HCT116 (cell line): Measurements from ENCODE around the gene ERC2.

Source experiments
- CTCF ChIP-seq, 3 experiments: fragments of 200-600 bp in 1 of 3; sonication (generic) in 1 of 3; IDR thresholded peaks in 2 of 3; conservative IDR thresholded peaks in 1 of 3; 2 replicates each; pipeline ENCODE4 v1.5.1; 2012 to 2017; ENCODE audit warnings: low read depth in 2 of 3, low read length in 2 of 3, antibody characterized with exemption in 1 of 3, borderline replicate concordance in 1 of 3, control low read depth in 1 of 3, mild to moderate bottlenecking in 1 of 3, mixed read lengths in 1 of 3, mixed run types in 1 of 3, moderate library complexity in 1 of 3; ENCODE audit not compliant: insufficient read depth in 1 of 3
- EZH2 ChIP-seq: fragments of 200-600 bp; sonication (generic); IDR thresholded peaks from 2 replicates; pipeline ENCODE4 v1.6.1; 2017; ENCODE audit warnings: antibody characterized with exemption, mixed run types
- EZH2phosphoT487 ChIP-seq: fragments of 200-600 bp; IDR thresholded peaks from 2 replicates; pipeline ENCODE4 v1.6.1; 2018; ENCODE audit warnings: antibody characterized with exemption, borderline replicate concordance
- MAX ChIP-seq: IDR thresholded peaks from 2 replicates; pipeline ENCODE4 v1.6.1; 2012
- POLR2A ChIP-seq: IDR thresholded peaks from 2 replicates; pipeline ENCODE4 v1.7.0; 2011; ENCODE audit warnings: borderline replicate concordance; ENCODE audit not compliant: insufficient read depth, insufficient read length; ENCODE audit errors: extremely low read depth
- POLR2AphosphoS5 ChIP-seq: IDR thresholded peaks from 2 replicates; pipeline ENCODE4 v1.6.1; 2011; ENCODE audit warnings: mild to moderate bottlenecking, low read depth, low read length, moderate library complexity
- REST ChIP-seq: IDR thresholded peaks from 2 replicates; pipeline ENCODE4 v1.6.1; 2012; ENCODE audit warnings: low read depth
- YY1 ChIP-seq: IDR thresholded peaks from 2 replicates; pipeline ENCODE4 v1.6.1; 2011; ENCODE audit warnings: low read length, low read depth, moderate library complexity, mild to moderate bottlenecking; ENCODE audit not compliant: insufficient replicate concordance; ENCODE audit errors: extremely low read depth
- ZNF274 ChIP-seq: fragments of 200-500 bp; sonication (Bioruptor generic); IDR thresholded peaks from 2 replicates; pipeline ENCODE4 v1.6.1; 2014; ENCODE audit warnings: mild to moderate bottlenecking, low read depth, low read length, inconsistent platforms

GRCh38 chr3:56467108-56467507 is 1.2 kb downstream of the ERC2 start:
- TF ChIP-seq CTCF (IDR thresholded peaks at IDR 0.05 in 2 of 3, conservative IDR thresholded peaks at IDR 0.05 in 1 of 3; ENCODE audit: borderline replicate concordance in 1 of 3, insufficient read depth in 1 of 3, low read depth in 2 of 3, low read length in 2 of 3) (no peak), MAX (no peak), EZH2 (no peak), EZH2phosphoT487 (no peak), POLR2A (no peak), REST (no peak), YY1 (no peak), POLR2AphosphoS5 (no peak), ZNF274 (no peak)
